Adrenal gland (tissue), 12 donors: ENCODE results near the gene TP53BP2. TPM values are rescaled to one million over a fixed set of nuclear protein-coding genes. Genes with fewer than 3 reads are reported as not detected.

Source experiments
- DNase-seq, 7 donors: peaks; one replicate each; pipeline ENCODE4 v3.0.0-alpha.2; 2019 to 2020
- H3K27ac ChIP-seq, 5 donors: fragments of 200-600 bp; sonication (generic) in 4 of 5; 1 replicate in 3 of 5; 2 replicates in 2 of 5; pipeline versions ENCODE4 v1.5.1 to v1.8.0; 2016 to 2020; ENCODE audit warnings: mild to moderate bottlenecking in 1 of 5
- H3K27me3 ChIP-seq: fragments of 200-600 bp; 2 replicates; pipeline ENCODE4 v1.8.0; 2021
- H3K36me3 ChIP-seq, 2 donors: fragments of 200-600 bp; replicated peaks in 1 of 2; 1 replicate in 1 of 2; 2 replicates in 1 of 2; pipeline versions ENCODE4 v1.5.1 to v1.8.0; 2018 to 2022
- H3K4me1 ChIP-seq, 2 donors: fragments of 200-600 bp; replicated peaks in 1 of 2; 1 replicate in 1 of 2; 2 replicates in 1 of 2; pipeline versions ENCODE4 v1.5.1 to v1.8.0; 2018 to 2021
- H3K4me3 ChIP-seq, 4 donors: fragments of 200-600 bp; sonication (generic) in 3 of 4; one replicate each; pipeline ENCODE4 v1.5.1; 2016 to 2018
- H3K9me3 ChIP-seq, 3 donors: fragments of 200-600 bp; sonication (generic) in 1 of 3; replicated peaks in 1 of 3; 1 replicate in 2 of 3; 2 replicates in 1 of 3; pipeline versions ENCODE4 v1.5.1 to v1.8.0; 2016 to 2021
- CTCF ChIP-seq, 6 experiments: fragments of 450-650 bp in 4 of 6; fragments of 200-600 bp in 2 of 6; sonication (generic) in 1 of 6; IDR thresholded peaks; 1 replicate in 5 of 6; 2 replicates in 1 of 6; pipeline versions ENCODE4 v1.5.1 to v1.8.0; 2016 to 2021; ENCODE audit warnings: antibody characterized with exemption in 6 of 6, mild to moderate bottlenecking in 2 of 6, moderate library complexity in 1 of 6
- POLR2A ChIP-seq, 2 donors: fragments of 450-650 bp; IDR thresholded peaks; one replicate each; pipeline ENCODE4 v1.6.1; 2017; ENCODE audit warnings: antibody characterized with exemption in 2 of 2, mild to moderate bottlenecking in 2 of 2, moderate library complexity in 1 of 2
- WGBS, 4 donors: extraction: QIAGEN DNeasy Blood & Tissue Kit in 2 of 4; methylation state at CpG; one replicate each; pipeline versions ENCODE4 v1.1.5 to v1.1.7; 2013 to 2017; 5-methylcytosine and 5-hydroxymethylcytosine counted together
- intact Hi-C, 2 donors: fragments of 100-400 bp; cut with DNase I; formaldehyde crosslinking; loops; one replicate each; pipeline versions ENCODE4 v1.14.1 to v1.15.0; 2022 to 2023
- polyA plus RNA-seq, 3 donors: library from polyadenylated mRNA; stranded (reverse); fragments of 200-250 nt in 2 of 3; fragments of 350-450 nt in 1 of 3; fragmentation: Illumina TruSeq in 1 of 3; extraction: RNeasy Lipid Tissue Mini Kit (QIAGEN cat#74804) in 1 of 3; gene quantifications; one replicate each; pipeline ENCODE4 v1.2.3, GENCODE V29; 2013 to 2014
- total RNA-seq, 9 donors: library from RNA; depleted of rRNA in 4 of 9; stranded (reverse); fragments of >200 nt in 4 of 9; fragments of 120-200 nt in 1 of 9; fragmentation: NEBNext Ultra II Directional in 1 of 9; extraction: Animal tissue kit (Norgen Biotek cat#: 25700) in 1 of 9; gene quantifications; one replicate each; pipeline versions ENCODE4 v1.1.0 to v1.2.4, GENCODE V29; 2013 to 2023
- donor health status: healthy with polysubstance abuse.
- donor health status: Bipolar disorder and iron deficiency.
- donor health status: DM: yes; HTN: yes; CAD: no.
- donor health status: DM: no; HTN: no; CAD: no.
- donor health status: DM: no; HTN: no; CAD: no.
- donor health status: DM: yes; HTN: yes; CAD: no.

TP53BP2 gene
- total and polyA plus RNA-seq, 12 donors: 6.0 to 38.5 (median 24.0) TPM

GRCh38 chr1:223853275-223853674 lies 7.5 kb upstream of the TP53BP2 start:
- Histone ChIP-seq H3K27me3 (peaks cover 5% of the 10 kb centered on the region), H3K9me3 (no peaks in the 10 kb centered on the region), H3K4me3 (no peak overlapping the region), H3K4me1 (no peaks in the 10 kb centered on the region), H3K27ac (no peak overlapping the region), H3K36me3 (no peaks in the 10 kb centered on the region)
- intact Hi-C loops: no loop called here
- no peak for DNase-seq
- TF ChIP-seq CTCF (IDR thresholded peaks at IDR 0.05) (no peak), POLR2A (IDR thresholded peaks at IDR 0.05) (no peak)

GRCh38 chr1:223852337-223852736 lies 6.6 kb upstream of the TP53BP2 start:
- intact Hi-C loops: no loop called here
- no peaks in the 10 kb centered on the region for H3K4me1 ChIP-seq
- H3K9me3 ChIP-seq: no peaks in the 10 kb centered on the region
- TF ChIP-seq POLR2A (IDR thresholded peaks at IDR 0.05) (no peak), CTCF (IDR thresholded peaks at IDR 0.05) (no peak)
- H3K27ac ChIP-seq: no peak overlapping the region
- WGBS, 4 donors: 65 to 93% (median 80%) methylated on average over 1 of the region's 1 CpG
- H3K4me3 ChIP-seq: no peak overlapping the region
- DNase-seq: no peak
- H3K36me3 ChIP-seq: no peaks in the 10 kb centered on the region
- H3K27me3 ChIP-seq: peaks cover under 1% of the 10 kb centered on the region

DNA sequence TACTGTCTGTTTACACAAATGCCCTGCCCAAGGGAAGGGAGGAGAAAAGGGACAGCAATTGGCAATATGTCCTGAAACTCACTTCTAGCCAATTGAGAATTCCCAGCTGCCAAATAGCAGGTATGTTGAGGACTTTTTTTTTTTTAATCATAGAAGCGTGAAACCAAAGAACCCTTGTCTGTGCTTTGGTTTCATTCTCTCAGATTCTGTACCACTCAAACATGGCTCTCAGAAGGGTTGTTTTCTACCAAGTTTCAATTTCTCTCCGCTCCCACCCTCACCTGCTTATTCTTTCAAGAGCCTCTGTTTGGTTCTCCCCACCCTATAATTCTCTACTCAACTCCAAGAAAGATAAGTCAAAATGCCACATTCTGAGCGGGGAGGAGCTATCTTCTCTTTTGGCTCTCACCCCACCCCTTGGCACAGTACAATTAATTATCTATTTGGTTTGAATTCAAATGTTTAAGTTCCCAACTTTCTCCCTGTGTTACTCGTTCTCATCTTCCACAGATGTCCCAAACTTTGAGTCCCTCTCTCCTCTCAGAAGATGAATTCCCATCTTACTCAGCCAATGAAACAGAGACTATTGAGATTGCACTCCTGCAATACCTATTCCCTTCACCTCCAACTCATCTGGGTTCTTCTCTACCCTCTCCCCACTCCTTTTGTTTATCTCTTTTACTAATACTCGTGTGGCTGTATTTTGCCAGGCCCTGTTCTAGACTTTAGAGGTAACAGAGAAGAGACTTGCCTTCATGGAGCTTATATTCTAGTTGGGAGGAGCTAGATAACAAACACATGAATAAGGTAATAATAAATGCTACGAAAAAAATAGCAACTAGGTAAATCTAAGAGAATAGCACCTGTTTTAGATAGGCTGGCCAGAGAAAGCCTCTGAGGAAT lies 3.9 kb upstream of the TP53BP2 start:
- intact Hi-C loops: no loop called here
- no peak for TF ChIP-seq POLR2A (IDR thresholded peaks at IDR 0.05)
- no peak for TF ChIP-seq CTCF (IDR thresholded peaks at IDR 0.05)
- no peak overlapping the region for H3K4me3 ChIP-seq
- H3K4me1 ChIP-seq: peaks cover 8 to 9% of the 10 kb centered on the region in 2 donors
- no peaks in the 10 kb centered on the region for H3K36me3 ChIP-seq
- no peak for DNase-seq
- no peaks in the 10 kb centered on the region for H3K9me3 ChIP-seq
- no peak overlapping the region for H3K27ac ChIP-seq
- no peaks in the 10 kb centered on the region for H3K27me3 ChIP-seq
- 84 to 90% (median 89%) methylated on average over 6 of the region's 6 CpGs for WGBS, 4 donors

DNA sequence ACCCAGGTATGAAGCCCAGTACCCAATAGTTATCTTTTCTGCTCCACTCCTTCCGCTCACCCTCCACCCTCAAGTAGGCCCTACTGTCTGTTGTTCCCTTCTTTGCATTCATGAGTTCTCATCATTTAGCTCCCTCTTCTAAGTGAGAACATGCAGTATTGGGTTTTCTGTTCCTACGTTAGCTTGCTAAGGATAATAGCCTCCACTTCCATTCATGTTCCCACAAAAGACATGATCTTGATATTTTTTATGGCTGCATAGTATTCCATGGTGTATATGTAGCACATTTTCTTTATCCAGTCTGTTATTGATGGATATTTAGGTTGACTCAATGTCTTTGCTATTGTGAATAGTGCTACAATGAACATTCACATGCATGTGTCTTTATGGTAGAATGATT lies 2.8 kb upstream of the TP53BP2 start:
- H3K4me3 ChIP-seq: no peak overlapping the region
- 93 to 98% (median 97%) methylated on average over 2 of the region's 2 CpGs for WGBS, 4 donors
- intact Hi-C loops: no loop called here
- no peaks in the 10 kb centered on the region for H3K36me3 ChIP-seq
- no peaks in the 10 kb centered on the region for H3K27me3 ChIP-seq
- TF ChIP-seq CTCF (IDR thresholded peaks at IDR 0.05) (no peak), POLR2A (IDR thresholded peaks at IDR 0.05) (no peak)
- H3K27ac ChIP-seq: no peak overlapping the region
- peaks cover 9 to 18% of the 10 kb centered on the region in 2 donors for H3K4me1 ChIP-seq
- DNase-seq: no peak
- no peaks in the 10 kb centered on the region for H3K9me3 ChIP-seq
